Activated gamma-delta T cell (primary cell): Measurements from ENCODE around the gene LRRC1.

Experiments used
- DNase-seq: peaks from one replicate; lab custom pipeline; 2025; lab: John Stamatoyannopoulos, UW

LRRC1 gene

GRCh38 chr6:53815381-53816119, 20.7 kb downstream of the LRRC1 start:
- no peak for DNase-seq

GRCh38 chr6:53818858-53819609, 24.2 kb downstream of the LRRC1 start:
- no peak for DNase-seq

- no peak for DNase-seq
These were observed 27.8 kb downstream of the LRRC1 start for GRCh38 chr6:53822401-53823125.

GRCh38 chr6:53824714-53825113, 29.9 kb downstream of the LRRC1 start:
- DNase-seq, result no peak

- DNase-seq, result no peak
These were observed 30.9 kb downstream of the LRRC1 start for GRCh38 chr6:53825532-53826321.

- no peak for DNase-seq
These were observed 32.7 kb downstream of the LRRC1 start for GRCh38 chr6:53827531-53827930.

GRCh38 chr6:53828215-53828614, 33.4 kb downstream of the LRRC1 start:
- no peak for DNase-seq

- DNase-seq, result no peak
These were observed 34.3 kb downstream of the LRRC1 start for GRCh38 chr6:53828966-53829697.

GRCh38 chr6:53829698-53830221, 35.0 kb downstream of the LRRC1 start:
- no peak for DNase-seq

GRCh38 chr6:53830366-53830765, 35.6 kb downstream of the LRRC1 start:
- DNase-seq, result no peak

- DNase-seq, result no peak
These were observed 36.5 kb downstream of the LRRC1 start for GRCh38 chr6:53831081-53831869.

- no peak for DNase-seq
These were observed 37.3 kb downstream of the LRRC1 start for GRCh38 chr6:53831936-53832660.

GRCh38 chr6:53833155-53833554, 38.4 kb downstream of the LRRC1 start:
- DNase-seq, result no peak

- DNase-seq, result no peak
These were observed 39.3 kb downstream of the LRRC1 start for GRCh38 chr6:53834132-53834531.

- DNase-seq, result no peak
These were observed 43.3 kb downstream of the LRRC1 start for GRCh38 chr6:53837865-53838769.

- DNase-seq, result no peak
These were observed 45.2 kb downstream of the LRRC1 start for GRCh38 chr6:53840027-53840426.

- DNase-seq, result no peak
These were observed 50.7 kb downstream of the LRRC1 start for GRCh38 chr6:53845280-53846195.
